ENCODE data around the gene CHRNA7.
A peak's percentile ranks its signal among the peaks of the same experiment; 100 is the strongest.

- TF ChIP-seq CTCF (IDR thresholded peaks at IDR 0.05): no peak
- TF ChIP-seq, protein P1, sequence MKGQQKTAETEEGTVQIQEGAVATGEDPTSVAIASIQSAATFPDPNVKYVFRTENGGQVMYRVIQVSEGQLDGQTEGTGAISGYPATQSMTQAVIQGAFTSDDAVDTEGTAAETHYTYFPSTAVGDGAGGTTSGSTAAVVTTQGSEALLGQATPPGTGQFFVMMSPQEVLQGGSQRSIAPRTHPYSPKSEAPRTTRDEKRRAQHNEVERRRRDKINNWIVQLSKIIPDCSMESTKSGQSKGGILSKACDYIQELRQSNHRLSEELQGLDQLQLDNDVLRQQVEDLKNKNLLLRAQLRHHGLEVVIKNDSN (CRISPR knock-in tag; IDR thresholded peaks at IDR 0.05): peak; percentile 11; the same call in 1 of the 2 replicates
- no peak for TF ChIP-seq CREM (CRISPR knock-in tag; IDR thresholded peaks at IDR 0.05)
Observed at GRCh38 chr15:32029862-32030781, at the start of gene CHRNA7.
